Stimulated activated CD4-positive, alpha-beta T cell treated with anti-CD3 and anti-CD28 coated beads, Interleukin-4, amount 100 ng/mL, for 48 hours (primary cell): ENCODE data around the gene S100PBP.
"Not testable (repeated sequence)": the region's sequence is repeated elsewhere in the genome, so short reads cannot be mapped to it uniquely, and the experiment has no call there.

Experiments
- DNase-seq, 2 donors: peaks; one replicate each; pipeline ENCODE4 v3.0.0-alpha.2; 2020; ENCODE audit warnings: low read depth in 2 of 2

The S100PBP gene

DNA sequence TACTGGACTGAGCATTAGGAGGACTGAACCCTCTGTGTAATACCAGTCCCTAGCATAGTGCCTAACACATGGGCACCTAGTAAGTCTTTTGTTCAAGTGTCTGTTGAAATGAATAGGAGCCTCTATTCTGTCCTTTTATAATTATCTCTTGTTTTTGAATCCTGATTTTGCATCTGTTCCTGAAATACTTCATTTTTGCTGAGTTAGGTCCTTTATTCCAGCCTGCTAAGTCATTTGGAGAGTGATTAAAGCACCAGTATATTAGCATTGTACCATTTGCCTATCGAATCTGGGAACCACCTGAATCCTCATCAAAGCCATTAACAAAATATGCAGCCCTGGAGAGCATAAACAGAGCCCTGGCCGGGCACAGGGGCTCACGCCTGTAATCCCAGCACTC is 32.6 kb upstream of the S100PBP start:
- no peak for DNase-seq

GRCh38 chr1:32786856-32787255 is 30.6 kb upstream of the S100PBP start:
- DNase-seq = no peak

GRCh38 chr1:32789356-32789755 is 28.1 kb upstream of the S100PBP start:
- not testable (repeated sequence) for DNase-seq

DNA sequence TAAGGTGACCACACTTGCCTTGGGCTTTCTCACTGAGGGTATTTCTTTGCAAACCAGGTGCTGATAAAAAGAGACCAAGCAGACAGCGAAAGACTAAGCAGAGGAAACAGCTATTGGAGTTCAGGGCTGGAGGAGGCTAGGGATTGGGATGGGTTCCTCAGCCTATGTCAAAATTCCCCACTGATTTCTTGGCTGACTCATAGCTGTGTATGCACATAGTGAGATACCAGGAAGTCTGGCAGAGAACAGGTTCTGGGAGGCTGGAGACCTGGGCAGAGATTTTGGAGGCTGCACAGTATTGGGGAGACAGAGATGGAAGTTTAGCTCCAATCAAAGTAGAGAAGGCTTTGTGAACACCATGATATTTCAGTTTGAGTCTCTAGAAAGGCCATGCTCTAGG is 25.6 kb upstream of the S100PBP start:
- no peak for DNase-seq

- DNase-seq = not testable (repeated sequence)
Measured at GRCh38 chr1:32795763-32796162, 21.7 kb upstream of the S100PBP start.

DNA sequence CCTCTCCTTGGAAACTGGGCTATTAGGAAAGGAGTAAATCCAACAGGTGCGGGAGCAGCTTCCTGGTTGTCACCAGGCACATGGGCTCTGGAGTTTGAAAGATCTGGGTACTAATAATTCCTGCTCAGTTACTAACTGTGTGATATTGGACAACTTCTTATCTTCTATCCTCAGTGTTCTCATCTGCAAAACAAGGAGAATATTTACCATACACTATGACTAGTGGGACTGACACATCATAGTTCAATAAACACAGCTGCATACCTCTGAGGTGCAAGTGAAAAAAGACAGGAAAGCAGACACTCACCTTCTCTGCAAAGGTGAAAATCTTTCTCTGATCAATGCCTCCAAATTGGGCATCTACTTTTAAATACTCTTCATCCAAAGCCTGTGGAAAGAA is 20.0 kb upstream of the S100PBP start:
- DNase-seq = no peak

- no peak for DNase-seq
Measured at GRCh38 chr1:32798191-32798590, 19.3 kb upstream of the S100PBP start.

DNA sequence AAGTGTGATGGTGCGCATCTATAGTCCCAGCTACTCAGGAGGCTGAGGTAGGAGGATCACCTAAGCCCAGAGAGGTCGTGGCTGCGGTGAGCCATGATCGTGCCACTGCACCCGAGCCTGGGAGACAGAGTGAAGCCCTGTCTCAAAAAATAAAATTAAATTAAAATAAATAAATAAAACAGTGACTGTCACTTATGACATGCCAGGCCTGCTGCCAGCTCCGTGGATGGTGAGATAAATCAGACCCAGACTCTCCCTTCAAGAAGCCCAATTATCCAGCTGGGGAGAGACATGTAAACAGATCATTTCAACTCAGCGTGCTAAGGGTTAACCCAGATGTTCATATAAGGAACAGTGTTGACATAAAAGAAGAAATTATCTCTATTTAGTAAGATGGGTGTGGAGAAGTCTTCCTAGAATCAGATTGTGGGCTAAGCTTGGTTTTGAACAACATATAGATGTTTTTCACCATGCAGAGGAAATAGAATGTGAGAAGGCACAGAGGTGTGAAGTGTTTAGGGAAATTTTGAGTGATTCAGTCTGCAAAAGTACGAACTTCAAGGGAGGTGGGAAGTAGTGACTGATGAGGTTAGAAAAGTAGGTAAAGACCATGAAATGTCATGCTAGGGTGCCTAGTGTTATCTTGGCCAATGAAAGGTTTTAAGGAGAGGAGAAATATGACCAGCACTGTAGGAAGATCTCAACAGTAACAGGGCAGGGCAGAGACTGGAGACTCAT is 18.6 kb upstream of the S100PBP start:
- no peak for DNase-seq

GRCh38 chr1:32801096-32801715 is 16.2 kb upstream of the S100PBP start:
- peak in 1 of 2 donors; percentile 28 for DNase-seq

DNA sequence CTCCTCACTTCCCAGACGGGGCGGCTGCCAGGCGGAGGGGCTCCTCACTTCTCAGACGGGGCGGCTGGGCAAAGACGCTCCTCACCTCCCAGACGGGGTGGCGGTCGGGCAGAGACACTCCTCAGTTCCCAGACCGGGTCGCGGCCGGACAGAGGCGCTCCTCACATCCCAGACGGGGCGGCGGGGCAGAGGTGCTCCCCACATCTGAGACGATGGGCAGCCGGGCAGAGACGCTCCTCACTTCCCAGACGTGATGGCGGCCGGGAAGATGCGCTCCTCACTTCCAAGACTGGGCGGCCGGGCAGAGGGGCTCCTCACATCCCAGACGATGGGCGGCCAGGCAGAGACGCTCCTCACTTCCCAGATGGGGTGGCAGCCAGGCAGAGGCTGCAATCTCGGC is 13.0 kb upstream of the S100PBP start:
- DNase-seq = not testable (repeated sequence)

GRCh38 chr1:32806290-32806689 is 11.2 kb upstream of the S100PBP start:
- DNase-seq = no peak

GRCh38 chr1:32806910-32807523 is 10.4 kb upstream of the S100PBP start:
- DNase-seq = no peak

DNA sequence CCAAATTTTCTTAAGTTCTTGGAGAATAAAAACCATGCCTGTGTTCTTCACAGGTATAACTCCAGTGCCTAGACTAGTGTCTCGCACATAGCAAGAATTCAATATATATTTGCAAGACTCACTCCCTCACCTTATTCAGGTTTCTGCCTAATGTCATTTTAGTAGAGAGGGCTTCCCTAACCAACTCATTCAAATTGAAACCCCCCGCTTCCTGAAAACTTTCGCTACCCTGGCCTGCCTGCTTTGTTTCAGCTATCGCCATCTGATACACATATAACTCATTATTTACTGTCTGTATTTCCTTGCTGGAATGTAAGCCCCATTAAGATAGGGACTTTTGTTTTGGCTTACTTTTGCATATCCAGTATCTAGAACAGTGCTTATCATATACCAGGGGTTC is 8.9 kb upstream of the S100PBP start:
- no peak for DNase-seq

- no peak for DNase-seq
Measured at GRCh38 chr1:32810358-32810757, 7.1 kb upstream of the S100PBP start.

DNA sequence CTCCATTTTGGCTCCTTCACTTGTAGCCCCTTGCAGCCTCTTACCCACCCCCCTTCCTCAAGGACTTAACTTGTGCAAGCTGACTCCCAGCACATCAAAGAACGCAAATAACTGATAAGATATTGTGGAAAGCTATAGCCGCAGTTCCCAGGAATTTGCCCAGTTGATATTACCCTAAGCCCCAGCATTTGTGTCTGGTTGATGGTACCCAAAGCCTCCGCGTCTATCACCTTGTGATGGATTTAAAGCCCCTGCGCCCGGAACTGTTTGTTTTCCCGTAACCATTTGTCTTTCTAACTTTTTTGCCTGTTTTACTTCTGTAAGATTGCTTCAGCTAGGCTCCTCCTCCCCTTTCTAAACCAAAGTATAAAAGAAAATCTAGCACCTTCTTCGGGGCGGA is 6.2 kb upstream of the S100PBP start:
- no peak for DNase-seq

DNA sequence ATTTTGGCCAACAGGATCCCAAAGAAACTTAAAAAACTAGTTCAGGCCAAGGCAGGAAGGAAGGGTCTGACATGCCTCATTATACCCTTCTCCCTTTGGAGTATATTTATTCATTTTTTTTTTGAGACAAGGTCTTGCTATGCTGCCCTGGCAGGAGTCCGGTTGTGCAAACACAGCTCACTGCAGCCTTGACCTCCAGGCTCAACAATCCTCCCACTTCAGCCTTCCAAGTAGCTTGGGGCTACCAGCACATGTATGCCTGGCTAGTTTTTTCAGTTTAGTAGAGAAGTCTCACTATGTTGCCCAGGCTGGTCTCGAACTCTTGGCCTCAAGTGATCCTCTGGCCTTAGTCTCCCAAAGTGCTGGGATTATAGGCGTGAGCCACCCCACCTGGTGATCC is 5.5 kb upstream of the S100PBP start:
- no peak for DNase-seq

GRCh38 chr1:32813941-32814739 is 3.3 kb upstream of the S100PBP start:
- no peak for DNase-seq

DNA sequence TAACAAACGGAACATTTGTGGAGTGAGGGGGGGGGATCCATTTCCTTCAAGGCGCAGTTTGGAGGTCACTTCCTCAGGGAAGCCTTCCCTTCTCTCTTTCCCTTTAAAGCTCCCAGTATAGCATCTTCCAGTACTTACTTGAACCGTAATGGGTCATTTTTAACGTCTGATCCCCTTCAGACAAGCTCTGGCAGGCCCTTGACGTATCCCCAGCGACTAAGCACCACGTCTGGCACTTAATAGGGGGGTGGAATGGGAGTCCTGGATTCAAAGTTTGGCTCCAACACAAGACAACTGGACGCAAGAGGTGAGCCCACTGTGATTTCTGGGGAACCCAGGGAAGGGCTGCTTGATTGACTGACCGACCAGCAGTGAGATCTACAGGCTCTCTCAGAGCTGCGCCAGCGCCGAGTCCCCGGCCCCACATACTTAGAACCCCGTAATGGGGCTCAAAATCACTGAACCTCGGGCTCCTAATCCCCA is 736 bp upstream of the S100PBP start:
- DNase-seq = no peak

DNA sequence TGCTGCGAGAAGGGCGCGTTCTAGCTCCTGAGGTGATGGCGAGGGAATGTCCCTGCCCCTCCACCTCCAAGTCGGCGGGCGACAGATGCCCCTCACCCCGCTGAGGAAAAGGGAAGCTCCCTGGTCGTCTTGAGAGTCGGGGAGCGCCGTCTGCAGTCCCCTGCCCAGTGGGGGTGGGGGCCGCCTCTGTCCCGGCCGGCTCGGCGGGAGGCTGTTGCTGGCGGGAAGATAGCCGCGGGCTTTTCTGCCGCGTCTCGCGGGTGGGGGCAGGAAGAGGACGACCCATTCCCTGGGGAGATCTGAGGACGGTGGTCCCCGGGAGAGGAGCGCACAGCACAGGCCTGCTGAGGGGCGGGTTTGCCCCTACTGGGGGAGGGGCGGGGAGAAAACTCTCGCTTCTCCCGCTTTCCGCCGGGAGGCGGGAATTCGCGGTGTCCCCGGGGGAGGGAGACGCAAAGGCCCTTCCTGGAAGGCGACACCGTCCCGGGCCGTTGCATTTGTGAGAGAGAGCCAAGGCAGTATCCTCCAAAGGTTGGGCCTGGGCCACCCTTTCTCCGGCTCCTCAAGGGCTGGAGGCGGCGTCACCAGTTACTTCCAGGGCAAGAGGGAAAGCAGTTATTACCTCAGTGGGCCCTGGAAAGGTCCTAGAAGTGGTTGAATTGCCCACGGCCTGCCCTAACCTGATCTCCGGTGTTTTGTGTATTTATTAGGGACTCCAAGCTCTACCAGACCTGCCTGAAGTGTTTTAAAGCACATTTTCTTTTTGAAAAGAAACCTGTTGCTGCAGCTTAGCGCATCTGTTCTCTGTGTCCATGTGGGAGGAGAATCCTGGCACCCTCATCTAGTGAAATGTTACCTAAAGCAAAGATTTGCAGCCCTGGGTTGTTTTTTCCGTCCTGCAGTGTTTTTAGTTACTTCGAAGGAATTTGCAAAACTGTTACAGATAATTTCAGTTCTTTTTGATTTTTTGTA is 648 bp downstream of the S100PBP start:
- DNase-seq = peak; percentile 22 to 28

DNA sequence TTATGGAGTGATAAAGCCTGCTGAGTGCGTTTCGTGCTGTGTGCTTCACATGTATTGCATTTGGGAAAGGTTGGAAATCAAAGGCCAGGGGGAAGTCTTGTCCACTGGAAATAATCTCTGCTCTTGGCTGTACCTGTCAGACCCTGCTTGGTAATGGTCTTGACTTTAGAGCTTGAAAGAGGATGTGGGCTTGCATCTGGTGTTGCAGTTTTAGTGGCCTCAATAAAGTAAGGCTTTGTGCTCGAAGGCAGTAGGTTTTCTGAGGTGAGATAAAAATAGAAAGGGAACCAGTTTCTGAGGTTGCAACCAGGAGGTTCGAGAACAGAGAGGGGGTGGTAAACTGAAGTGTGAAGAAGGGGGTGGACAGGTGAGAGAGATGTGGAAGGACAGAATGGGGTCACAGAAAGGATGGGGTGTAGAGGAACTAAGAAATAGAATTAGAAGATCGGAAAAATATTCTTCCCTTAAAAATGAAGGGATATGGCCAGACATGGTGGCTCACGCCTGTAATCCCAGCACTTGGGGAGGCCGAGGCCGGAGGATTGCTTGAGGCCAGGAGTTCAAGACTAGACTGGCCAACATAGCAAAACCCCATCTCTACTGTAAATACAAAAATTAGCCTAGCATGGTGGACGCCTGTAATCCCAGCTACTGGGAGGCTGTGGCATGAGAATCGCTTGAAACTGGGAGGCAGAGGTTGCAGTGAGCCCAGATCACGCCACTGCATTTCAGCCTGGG is 1.5 kb downstream of the S100PBP start:
- DNase-seq = no peak
